HepG2 (cell line): ENCODE measurements around the gene ASB5. TPM values are rescaled to one million over a fixed set of nuclear protein-coding genes. Genes with fewer than 3 reads are reported as not detected.

Experiments
- ATAC-seq: fragments of 200-7000 bp; cut with Tn5 transposase; 3 replicates; pipeline ENCODE4 v1.9.1; 2020; ENCODE audit warnings: mild to moderate bottlenecking, moderate library complexity
- BruUV-seq: library from RNA; stranded (reverse); fragments of 400-500 nt; replicated peaks from 2 replicates; lab custom pipeline; 2021; lab: Mats Ljungman, UMichigan
- CTCF ChIA-PET: fragments of 300-600 bp; formaldehyde crosslinking; extraction: SDS; loops from one replicate; lab custom pipeline; 2021; ENCODE audit warnings: low total read pairs, inconsistent platforms, low intra/inter-chr PET ratio; lab: Yijun Ruan, JAX
- POLR2A ChIA-PET: fragments of 350-600 bp; sonication (Branson Sonifier 250); formaldehyde crosslinking; loops from one replicate; lab custom pipeline; 2020; ENCODE audit warnings: antibody characterized with exemption, inconsistent platforms; lab: Yijun Ruan, JAX
- DNase-seq: peaks from one replicate; pipeline ENCODE4 v3.0.0-alpha.2; 2015; ENCODE audit warnings: low spot score
- FAIRE-seq: peaks from 3 replicates; lab custom pipeline; 2011; peaks lifted over from hg19 to GRCh38; lab: Jason Lieb, UNC
- H2AFZ ChIP-seq: one replicate; pipeline ENCODE4 v1.6.1; 2011; ENCODE audit warnings: low read length, inconsistent platforms
- H3K27ac ChIP-seq: fragments of 300-600 bp; 3 replicates; pipeline ENCODE4 v1.8.0; 2011; ENCODE audit warnings: mixed run types, mild to moderate bottlenecking, mixed read lengths, low read length, inconsistent platforms; ENCODE audit not compliant: insufficient read depth; ENCODE audit errors: extremely low read length
- H3K27me3 ChIP-seq, 2 experiments: fragments of 200-600 bp in 1 of 2; 2 replicates in 1 of 2; 3 replicates in 1 of 2; pipeline versions ENCODE4 v1.6.0 to v1.8.0; 2011; ENCODE audit warnings: low read length in 2 of 2, mild to moderate bottlenecking in 2 of 2, moderate library complexity in 2 of 2, inconsistent platforms in 1 of 2; ENCODE audit not compliant: insufficient read depth in 2 of 2, control insufficient read depth in 1 of 2
- H3K36me3 ChIP-seq, 2 experiments: fragments of 200-600 bp in 1 of 2; replicated peaks in 1 of 2; 2 replicates in 1 of 2; 3 replicates in 1 of 2; pipeline versions ENCODE4 v1.5.1 to v1.8.0; 2011; ENCODE audit warnings: low read length in 2 of 2, inconsistent platforms in 1 of 2; ENCODE audit not compliant: insufficient read depth in 2 of 2, control insufficient read depth in 1 of 2
- H3K4me1 ChIP-seq: 2 replicates; pipeline ENCODE4 v1.5.1; 2012; ENCODE audit warnings: low read length, inconsistent platforms; ENCODE audit not compliant: insufficient read depth
- H3K4me2 ChIP-seq: 2 replicates; pipeline ENCODE4 v1.6.0; 2011; ENCODE audit warnings: low read depth, low read length, inconsistent platforms
- H3K4me3 ChIP-seq, 3 experiments: fragments of 200-600 bp in 1 of 3; sonication (generic), shearing (Covaris generic) in 1 of 3; replicated peaks in 1 of 3; 2 replicates each; pipeline ENCODE4 v1.5.1; 2011 to 2016; ENCODE audit warnings: low read length in 3 of 3, inconsistent platforms in 2 of 3, low read depth in 2 of 3, mild to moderate bottlenecking in 2 of 3, control low read depth in 1 of 3, mixed read lengths in 1 of 3; ENCODE audit not compliant: insufficient read depth in 1 of 3
- H3K79me2 ChIP-seq: one replicate; pipeline ENCODE4 v1.6.1; 2011; ENCODE audit warnings: low read length, inconsistent platforms; ENCODE audit not compliant: insufficient read depth
- H3K9ac ChIP-seq: 2 replicates; pipeline ENCODE4 v1.6.0; 2011; ENCODE audit warnings: mild to moderate bottlenecking, low read depth, low read length, inconsistent platforms; ENCODE audit not compliant: insufficient read depth
- H3K9me3 ChIP-seq: 2 replicates; pipeline ENCODE4 v1.5.1; 2012; ENCODE audit warnings: mild to moderate bottlenecking, low read length
- H4K20me1 ChIP-seq: 2 replicates; pipeline ENCODE4 v1.6.0; 2011; ENCODE audit warnings: inconsistent platforms, mild to moderate bottlenecking, low read length, moderate library complexity; ENCODE audit not compliant: insufficient read depth
- AGO2 ChIP-seq: fragments of 200-400 bp; formaldehyde crosslinking; optimal IDR thresholded peaks from 2 replicates; pipeline ENCODE3; 2017; ENCODE audit warnings: mild to moderate bottlenecking, low read depth, low read length, moderate library complexity
- HMG20B ChIP-seq: conservative IDR thresholded peaks from 2 replicates; pipeline ENCODE4 v1.6.1; 2016; ENCODE audit warnings: missing genetic modification reagents, missing compliant biosample characterization
- MAFF ChIP-seq: IDR thresholded peaks from 2 replicates; pipeline ENCODE4 v1.6.1; 2011; ENCODE audit warnings: low read depth, low read length, improper control_type of control experiment
- NR2C2 ChIP-seq: sonication (generic); formaldehyde crosslinking; IDR thresholded peaks from 2 replicates; pipeline ENCODE4 v1.4.0; 2020; ENCODE audit warnings: missing genetic modification reagents, mild to moderate bottlenecking, moderate library complexity, borderline replicate concordance
- PATZ1 ChIP-seq: sonication (generic); formaldehyde crosslinking; IDR thresholded peaks from 2 replicates; pipeline ENCODE4 v1.4.0; 2020; ENCODE audit warnings: missing genetic modification reagents
- PHB2 ChIP-seq: fragments of 450-650 bp; IDR thresholded peaks from 2 replicates; pipeline ENCODE4 v1.6.1; 2018; ENCODE audit not compliant: partially characterized antibody
- SNAPC2 ChIP-seq: sonication (generic); formaldehyde crosslinking; IDR thresholded peaks from 2 replicates; pipeline ENCODE4 v1.8.1; 2022; ENCODE audit warnings: mild to moderate bottlenecking, missing genetic modification reagents
- ZBTB1 ChIP-seq: sonication (generic); formaldehyde crosslinking; IDR thresholded peaks from 2 replicates; pipeline ENCODE4 v1.4.0; 2020; ENCODE audit warnings: missing genetic modification reagents, borderline replicate concordance
- ZBTB39 ChIP-seq: sonication (generic); formaldehyde crosslinking; IDR thresholded peaks from 2 replicates; pipeline ENCODE4 v1.5.0; 2020; ENCODE audit warnings: missing genetic modification reagents
- ZBTB42 ChIP-seq: sonication (generic); formaldehyde crosslinking; IDR thresholded peaks from 2 replicates; pipeline ENCODE4 v1.5.0; 2020; ENCODE audit warnings: mild to moderate bottlenecking, missing genetic modification reagents
- ZNF12 ChIP-seq: sonication (generic); formaldehyde crosslinking; IDR thresholded peaks from 2 replicates; pipeline ENCODE4 v1.5.0; 2020; ENCODE audit warnings: missing genetic modification reagents
- ZNF329 ChIP-seq: sonication (generic); formaldehyde crosslinking; IDR thresholded peaks from 2 replicates; pipeline ENCODE4 v1.9.0; 2021; ENCODE audit warnings: low read depth, mild to moderate bottlenecking, missing genetic modification reagents
- ZNF331 ChIP-seq: sonication (generic); formaldehyde crosslinking; IDR thresholded peaks from 2 replicates; pipeline ENCODE4 v1.4.0; 2020; ENCODE audit warnings: missing genetic modification reagents
- ZNF501 ChIP-seq: sonication (generic); formaldehyde crosslinking; IDR thresholded peaks from 2 replicates; pipeline ENCODE4 v1.5.1; 2020; ENCODE audit warnings: mild to moderate bottlenecking, moderate library complexity, missing genetic modification reagents
- ZNF878 ChIP-seq: sonication (generic); formaldehyde crosslinking; IDR thresholded peaks from 2 replicates; pipeline ENCODE4 v1.8.1; 2023; ENCODE audit warnings: mild to moderate bottlenecking, missing genetic modification reagents, moderate library complexity
- WGBS: methylation state at CpG from one replicate; pipeline ENCODE4 v1.1.6; 2017; ENCODE audit warnings: low lambda C conversion rate; 5-methylcytosine and 5-hydroxymethylcytosine counted together
- in situ Hi-C: cut with HindIII; loops from 2 replicates; pipeline ENCODE4 v1.10.0; 2017; ENCODE audit warnings: low pct_unique_long_range_greater_than_20kb; ENCODE audit not compliant: extremely low pct_ligation_motif_present
- intact Hi-C: fragments of 100-400 bp; cut with micrococcal nuclease; formaldehyde crosslinking; loops from one replicate; pipeline ENCODE4 v1.10.0; 2022; ENCODE audit not compliant: unreplicated experiment
- polyA plus RNA-seq, 8 experiments: library from polyadenylated mRNA; depleted of rRNA in 3 of 8; stranded (reverse) in 7 of 8; unstranded in 1 of 8; fragments of >200 nt; fragmentation: Illumina TruSeq in 4 of 8; extraction: Trizol in 4 of 8; gene quantifications; 2 replicates each; pipeline versions ENCODE4 v1.2.1 to v1.2.3, GENCODE V29; 2011 to 2016; ENCODE audit warnings: low read depth in 4 of 8, missing spikeins in 1 of 8, mixed read lengths in 1 of 8; ENCODE audit not compliant: insufficient read depth in 1 of 8
- total RNA-seq, 5 experiments: library from RNA; depleted of rRNA; stranded (reverse); fragments of >200 nt; fragmentation: Illumina TruSeq; extraction: Trizol; gene quantifications; 2 replicates each; pipeline ENCODE4 v1.2.3, GENCODE V29; 2016; ENCODE audit warnings: low read depth in 1 of 5
- TF ChIP-seq, protein P1 (sequence below): sonication (generic); formaldehyde crosslinking; IDR thresholded peaks from 2 replicates; pipeline ENCODE4 v1.4.0; 2020; ENCODE audit warnings: missing genetic modification reagents

ASB5 gene
- total and polyA plus RNA-seq, 2 of the 13 experiments (the other 11 are each of a cell fraction or from before 2014, with no cell fraction given) = not detected

GRCh38 chr4:176293660-176294059, 24.6 kb upstream of the ASB5 start (continued):
- peak; percentile 78 for TF ChIP-seq MAFF
- TF ChIP-seq NR2C2 (CRISPR knock-in tag) = no peak
- TF ChIP-seq SNAPC2 (CRISPR knock-in tag) = no peak
- TF ChIP-seq PHB2 = no peak
- TF ChIP-seq ZNF878 (CRISPR knock-in tag) = no peak
- TF ChIP-seq ZBTB42 = no peak
- TF ChIP-seq, protein P1, sequence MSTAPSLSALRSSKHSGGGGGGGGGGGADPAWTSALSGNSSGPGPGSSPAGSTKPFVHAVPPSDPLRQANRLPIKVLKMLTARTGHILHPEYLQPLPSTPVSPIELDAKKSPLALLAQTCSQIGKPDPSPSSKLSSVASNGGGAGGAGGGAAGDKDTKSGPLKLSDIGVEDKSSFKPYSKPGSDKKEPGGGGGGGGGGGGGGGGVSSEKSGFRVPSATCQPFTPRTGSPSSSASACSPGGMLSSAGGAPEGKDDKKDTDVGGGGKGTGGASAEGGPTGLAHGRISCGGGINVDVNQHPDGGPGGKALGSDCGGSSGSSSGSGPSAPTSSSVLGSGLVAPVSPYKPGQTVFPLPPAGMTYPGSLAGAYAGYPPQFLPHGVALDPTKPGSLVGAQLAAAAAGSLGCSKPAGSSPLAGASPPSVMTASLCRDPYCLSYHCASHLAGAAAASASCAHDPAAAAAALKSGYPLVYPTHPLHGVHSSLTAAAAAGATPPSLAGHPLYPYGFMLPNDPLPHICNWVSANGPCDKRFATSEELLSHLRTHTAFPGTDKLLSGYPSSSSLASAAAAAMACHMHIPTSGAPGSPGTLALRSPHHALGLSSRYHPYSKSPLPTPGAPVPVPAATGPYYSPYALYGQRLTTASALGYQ = no peak

GRCh38 chr4:176292920-176293319, 23.9 kb upstream of the ASB5 start:
- Histone ChIP-seq H3K79me2 (no peaks in the 10 kb centered on the region), H3K27me3 (no peaks in the 10 kb centered on the region), H3K4me3 (no peak overlapping the region), H3K9ac (no peak overlapping the region), H4K20me1 (no peaks in the 10 kb centered on the region), H2AFZ (no peak overlapping the region), H3K9me3 (no peaks in the 10 kb centered on the region), H3K4me1 (no peaks in the 10 kb centered on the region), H3K27ac (no peak overlapping the region), H3K36me3 (no peaks in the 10 kb centered on the region), H3K4me2 (no peak overlapping the region)
- ChIA-PET CTCF (no interaction called here), POLR2A (no interaction called here)
- no peak for DNase-seq
- no peak for TF ChIP-seq ZNF501 (CRISPR knock-in tag)
- no peak for TF ChIP-seq HMG20B (CRISPR knock-in tag)
- no peak for TF ChIP-seq ZNF329 (CRISPR knock-in tag)
- no peak for TF ChIP-seq ZNF331 (CRISPR knock-in tag)
- no peak for TF ChIP-seq ZBTB39
- TF ChIP-seq PATZ1 = no peak
- TF ChIP-seq ZNF12 (CRISPR knock-in tag) = no peak
- TF ChIP-seq ZBTB1 (CRISPR knock-in tag) = no peak
- no peak for TF ChIP-seq AGO2
- TF ChIP-seq SNAPC2 (CRISPR knock-in tag) = no peak
- in situ Hi-C loops = no loop called here
- intact Hi-C loops = no loop called here
- no TSS peak for BruUV-seq
- FAIRE-seq = no peak
- WGBS = 0% methylated on average over 1 of the region's 1 CpG
- no peak for ATAC-seq
